GM23338 (cell line): ENCODE data around the gene TAS2R40.

Source experiments
- CREB1 ChIP-seq: fragments of 250-450 bp; sonication (Bioruptor Pico); IDR thresholded peaks from 2 replicates; pipeline ENCODE4 v1.5.0; 2020; ENCODE audit warnings: low read depth, mild to moderate bottlenecking, moderate library complexity
- CTCF ChIP-seq, 2 experiments: fragments of 200-600 bp in 1 of 2; sonication (generic) in 1 of 2; conservative IDR thresholded peaks; 2 replicates each; pipeline versions ENCODE4 v1.5.1 to v1.6.1; 2016 to 2017; ENCODE audit warnings: antibody characterized with exemption in 2 of 2, low read depth in 2 of 2, mild to moderate bottlenecking in 2 of 2, moderate library complexity in 1 of 2
- ETS1 ChIP-seq: IDR thresholded peaks from 2 replicates; pipeline ENCODE4 v1.6.1; 2016; ENCODE audit warnings: antibody characterized with exemption
- EZH2 ChIP-seq: fragments of 200-600 bp; sonication (generic); IDR thresholded peaks from one replicate; pipeline ENCODE4 v1.8.0; 2017; ENCODE audit warnings: antibody characterized with exemption, mild to moderate bottlenecking, low read depth; ENCODE audit not compliant: unreplicated experiment
- EZH2phosphoT487 ChIP-seq: fragments of 200-600 bp; sonication (generic); IDR thresholded peaks from one replicate; pipeline ENCODE4 v1.8.1; 2018; ENCODE audit warnings: antibody characterized with exemption; ENCODE audit not compliant: unreplicated experiment
- JUNB ChIP-seq: IDR thresholded peaks from one replicate; pipeline ENCODE4 v1.6.1; 2016; ENCODE audit warnings: antibody characterized with exemption; ENCODE audit not compliant: unreplicated experiment
- POLR2AphosphoS5 ChIP-seq: IDR thresholded peaks from 2 replicates; pipeline ENCODE4 v1.6.1; 2016; ENCODE audit warnings: antibody characterized with exemption, low read depth
- STAT1 ChIP-seq: IDR thresholded peaks from one replicate; pipeline ENCODE4 v1.6.1; 2016; ENCODE audit warnings: antibody characterized with exemption; ENCODE audit not compliant: unreplicated experiment
- ZNF114 ChIP-seq: fragments of 250-450 bp; sonication (Bioruptor Pico); IDR thresholded peaks from 2 replicates; pipeline ENCODE4 v1.5.0; 2020; ENCODE audit warnings: mild to moderate bottlenecking, moderate library complexity
- ZNF331 ChIP-seq: fragments of 250-450 bp; sonication (Bioruptor Pico); IDR thresholded peaks from 2 replicates; pipeline ENCODE4 v1.5.0; 2020; ENCODE audit warnings: low read depth, mild to moderate bottlenecking, moderate library complexity
- TF ChIP-seq, protein P1 (sequence below): IDR thresholded peaks from one replicate; pipeline ENCODE4 v1.6.1; 2018; ENCODE audit warnings: antibody characterized with exemption; ENCODE audit not compliant: unreplicated experiment

GRCh38 chr7:143257501-143257900, 35.7 kb downstream of the TAS2R40 start:
- no peak for TF ChIP-seq CTCF (conservative IDR thresholded peaks at IDR 0.05; ENCODE audit: low read depth in 2 of 2)
- TF ChIP-seq CREB1 (CRISPR knock-in tag) = no peak
- TF ChIP-seq EZH2 = no peak
- TF ChIP-seq, protein P1, sequence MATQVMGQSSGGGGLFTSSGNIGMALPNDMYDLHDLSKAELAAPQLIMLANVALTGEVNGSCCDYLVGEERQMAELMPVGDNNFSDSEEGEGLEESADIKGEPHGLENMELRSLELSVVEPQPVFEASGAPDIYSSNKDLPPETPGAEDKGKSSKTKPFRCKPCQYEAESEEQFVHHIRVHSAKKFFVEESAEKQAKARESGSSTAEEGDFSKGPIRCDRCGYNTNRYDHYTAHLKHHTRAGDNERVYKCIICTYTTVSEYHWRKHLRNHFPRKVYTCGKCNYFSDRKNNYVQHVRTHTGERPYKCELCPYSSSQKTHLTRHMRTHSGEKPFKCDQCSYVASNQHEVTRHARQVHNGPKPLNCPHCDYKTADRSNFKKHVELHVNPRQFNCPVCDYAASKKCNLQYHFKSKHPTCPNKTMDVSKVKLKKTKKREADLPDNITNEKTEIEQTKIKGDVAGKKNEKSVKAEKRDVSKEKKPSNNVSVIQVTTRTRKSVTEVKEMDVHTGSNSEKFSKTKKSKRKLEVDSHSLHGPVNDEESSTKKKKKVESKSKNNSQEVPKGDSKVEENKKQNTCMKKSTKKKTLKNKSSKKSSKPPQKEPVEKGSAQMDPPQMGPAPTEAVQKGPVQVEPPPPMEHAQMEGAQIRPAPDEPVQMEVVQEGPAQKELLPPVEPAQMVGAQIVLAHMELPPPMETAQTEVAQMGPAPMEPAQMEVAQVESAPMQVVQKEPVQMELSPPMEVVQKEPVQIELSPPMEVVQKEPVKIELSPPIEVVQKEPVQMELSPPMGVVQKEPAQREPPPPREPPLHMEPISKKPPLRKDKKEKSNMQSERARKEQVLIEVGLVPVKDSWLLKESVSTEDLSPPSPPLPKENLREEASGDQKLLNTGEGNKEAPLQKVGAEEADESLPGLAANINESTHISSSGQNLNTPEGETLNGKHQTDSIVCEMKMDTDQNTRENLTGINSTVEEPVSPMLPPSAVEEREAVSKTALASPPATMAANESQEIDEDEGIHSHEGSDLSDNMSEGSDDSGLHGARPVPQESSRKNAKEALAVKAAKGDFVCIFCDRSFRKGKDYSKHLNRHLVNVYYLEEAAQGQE = no peak
- TF ChIP-seq ZNF114 (CRISPR knock-in tag) = no peak
- TF ChIP-seq POLR2AphosphoS5 = no peak
- TF ChIP-seq ETS1 = no peak
- TF ChIP-seq JUNB = no peak
- TF ChIP-seq ZNF331 (CRISPR knock-in tag) = no peak
- TF ChIP-seq EZH2phosphoT487 = no peak
- TF ChIP-seq STAT1 = no peak
